ENCODE measurements around the gene CALHM2.

CALHM2 gene

DNA sequence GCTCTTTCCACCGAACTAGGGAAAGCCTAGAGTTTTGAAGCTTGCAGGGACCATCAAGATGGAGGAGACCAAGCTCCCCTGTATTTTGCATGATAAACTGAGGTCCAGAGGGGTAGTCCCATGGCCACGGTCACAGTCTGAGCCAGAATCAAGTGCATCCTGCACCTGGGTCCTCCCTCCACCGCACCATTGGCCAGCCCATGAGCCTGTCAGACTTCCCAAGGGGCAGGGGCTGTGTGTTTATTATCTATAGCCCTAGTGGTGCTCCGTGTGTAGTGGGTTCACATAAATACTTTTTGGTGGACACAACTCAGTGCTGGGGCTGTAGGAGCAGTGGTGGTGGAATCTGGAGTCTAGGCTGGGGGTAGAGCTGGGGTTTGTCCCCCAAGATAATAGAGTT is 23.3 kb upstream of the CALHM2 start:
- DNase-seq = no peak

DNA sequence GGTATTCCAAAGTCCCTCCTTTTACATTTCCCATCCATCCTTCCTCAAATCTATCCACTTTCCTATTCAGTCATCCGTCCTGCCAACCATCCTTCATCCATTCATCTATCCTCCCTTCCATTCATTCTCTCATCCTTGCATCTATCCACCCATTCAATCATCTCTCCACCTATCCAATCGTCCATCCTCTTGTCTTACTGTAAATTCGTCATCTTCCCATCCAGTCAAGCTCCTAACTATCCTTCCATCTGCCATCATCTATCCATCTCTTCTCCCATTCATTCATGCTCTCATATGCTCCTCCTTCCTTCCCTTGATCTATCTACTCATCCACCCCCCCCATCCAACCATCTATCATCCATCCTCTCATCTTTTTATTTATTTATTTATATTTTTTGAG is 21.9 kb upstream of the CALHM2 start:
- DNase-seq = no peak

DNA sequence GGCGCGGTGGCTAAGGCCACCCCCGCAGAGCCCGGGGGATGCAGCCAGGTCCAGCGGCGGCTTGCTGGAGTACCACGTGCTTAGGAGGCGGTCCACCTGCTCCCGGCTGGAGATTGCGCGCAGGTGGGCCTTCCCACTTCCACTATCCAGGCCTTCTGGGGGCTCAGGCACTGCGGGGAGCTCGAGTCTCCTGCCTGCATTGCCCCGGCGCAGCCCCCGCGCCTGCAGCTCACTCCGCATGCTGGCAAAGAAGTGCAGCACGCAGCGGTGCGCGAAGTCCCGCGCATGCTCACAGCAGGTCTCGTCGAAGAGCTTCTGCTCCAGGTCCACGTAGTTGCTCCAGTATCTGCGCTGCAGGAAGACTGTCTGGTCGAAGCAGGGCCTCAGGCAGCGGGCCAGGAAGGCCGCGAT is 21.1 kb upstream of the CALHM2 start:
- DNase-seq = no peak

DNA sequence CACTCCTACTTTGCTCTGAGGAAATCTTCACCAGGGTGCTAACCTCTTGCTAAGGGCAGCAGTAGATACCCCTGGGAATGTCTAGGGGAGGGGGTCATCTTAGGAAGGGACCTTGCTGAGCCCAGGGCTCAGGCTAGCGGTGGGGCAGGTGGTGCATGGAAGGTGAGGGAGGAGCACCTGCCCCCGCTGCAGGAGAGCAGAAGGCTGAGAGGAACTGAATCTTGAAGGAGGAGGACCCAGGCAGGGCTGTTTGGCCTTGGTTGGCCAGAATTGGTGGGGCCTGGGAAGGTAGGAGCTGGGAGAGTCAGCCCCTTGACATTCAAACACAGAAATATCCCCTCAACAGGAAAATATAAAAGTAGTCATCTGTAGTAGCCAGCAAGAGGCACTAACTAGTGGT is 19.8 kb upstream of the CALHM2 start:
- no peak for DNase-seq

DNA sequence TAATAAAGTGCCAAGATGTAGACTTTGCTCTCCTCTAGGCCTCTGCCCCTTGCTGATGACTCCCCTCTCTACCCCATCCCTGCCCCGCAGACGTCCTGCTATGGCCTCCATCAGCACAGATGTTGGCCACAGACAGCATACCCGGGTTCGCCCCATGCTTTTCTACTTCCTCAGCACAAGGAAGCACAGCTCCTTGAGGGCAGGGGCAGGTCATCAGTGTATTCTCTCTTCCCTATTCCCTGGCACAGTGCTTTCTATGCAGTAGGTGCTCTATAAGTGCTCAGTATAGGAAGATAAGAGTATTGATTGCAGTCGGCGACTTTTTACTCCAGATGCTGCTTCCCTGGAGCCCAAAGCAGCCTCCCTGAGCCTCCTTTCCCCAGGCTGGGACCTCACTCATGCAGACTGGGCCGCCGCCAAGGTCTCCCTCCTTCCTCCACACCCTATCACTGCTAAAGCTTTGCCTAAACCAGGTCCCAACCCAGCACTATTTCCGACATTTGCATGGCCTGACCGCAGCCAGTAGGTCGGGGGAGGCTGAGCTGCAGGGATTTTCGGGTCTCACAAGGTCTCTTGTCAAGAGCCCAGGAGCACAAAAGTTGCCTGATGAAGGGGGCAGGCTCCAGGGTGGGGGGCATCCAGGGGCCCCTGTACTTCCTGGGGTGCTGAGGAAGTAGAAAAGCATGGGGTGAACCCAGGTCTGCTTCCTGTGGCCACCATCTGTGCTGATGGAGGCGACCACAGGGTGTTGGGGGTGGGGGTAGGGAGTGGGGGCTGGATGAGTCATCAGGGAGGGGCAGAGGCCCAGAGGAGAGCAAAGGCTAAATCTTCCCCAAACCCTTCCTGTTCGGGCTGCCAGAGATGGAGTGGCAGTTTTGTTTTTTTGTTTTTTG is 18.8 kb upstream of the CALHM2 start:
- DNase-seq = no peak

DNA sequence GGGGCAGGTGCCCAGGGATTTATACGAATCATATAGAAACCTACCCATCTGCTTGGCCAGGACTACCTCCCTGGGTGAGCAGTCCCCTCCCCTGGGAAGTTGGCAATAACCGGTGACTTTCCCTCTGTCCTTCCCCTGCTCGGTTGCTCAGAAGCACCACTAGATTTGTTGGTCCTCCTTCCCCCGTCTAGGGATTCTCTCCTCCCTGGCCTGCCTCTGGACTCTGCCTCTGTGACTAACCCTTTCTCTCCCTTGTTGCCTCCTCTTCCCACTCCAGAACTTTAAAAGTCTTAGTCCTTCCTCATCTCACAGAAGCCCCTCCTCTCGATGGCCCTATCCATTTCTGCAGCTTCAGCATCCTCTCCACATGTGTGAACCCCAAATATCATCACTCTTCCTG is 17.0 kb upstream of the CALHM2 start:
- no peak for DNase-seq

DNA sequence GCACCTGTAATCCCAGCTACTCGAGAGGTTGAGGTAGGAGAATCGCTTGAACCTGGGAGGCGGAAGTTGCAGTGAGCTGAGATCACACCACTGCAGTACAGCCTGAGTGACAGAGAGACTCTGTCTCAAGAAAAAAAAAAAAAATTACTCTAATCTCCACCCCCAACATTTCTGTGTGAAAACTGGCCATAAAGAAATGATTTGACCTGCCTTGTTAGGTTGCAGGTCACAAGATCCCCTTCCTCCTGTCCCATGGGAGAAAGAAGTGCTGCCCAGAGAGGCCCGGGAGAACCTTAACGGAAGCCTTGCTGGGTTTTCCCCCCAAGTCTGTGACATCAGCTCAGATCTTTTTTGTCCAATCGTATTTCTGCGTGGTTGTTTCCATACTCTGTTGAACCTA is 15.2 kb upstream of the CALHM2 start:
- DNase-seq = no peak

DNA sequence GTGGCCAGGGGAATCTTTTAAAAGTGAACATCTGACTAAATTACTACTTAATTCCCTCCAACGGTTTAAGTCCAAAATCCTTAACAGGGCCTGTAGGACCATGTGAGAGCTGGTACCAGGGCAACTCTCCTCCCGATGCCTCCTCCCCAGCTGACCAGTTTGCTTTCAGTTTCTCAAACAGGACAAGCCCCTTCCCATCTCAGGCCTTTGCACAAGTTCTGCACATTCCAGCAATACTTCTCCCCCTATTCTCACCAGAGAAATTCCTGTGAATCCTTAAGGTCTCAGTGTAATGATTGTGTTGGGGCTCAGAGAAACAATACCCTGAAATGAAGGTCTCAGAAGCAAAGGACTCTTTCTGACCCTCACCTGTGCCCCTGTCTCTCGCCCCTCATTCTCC is 14.6 kb upstream of the CALHM2 start:
- no peak for DNase-seq

DNA sequence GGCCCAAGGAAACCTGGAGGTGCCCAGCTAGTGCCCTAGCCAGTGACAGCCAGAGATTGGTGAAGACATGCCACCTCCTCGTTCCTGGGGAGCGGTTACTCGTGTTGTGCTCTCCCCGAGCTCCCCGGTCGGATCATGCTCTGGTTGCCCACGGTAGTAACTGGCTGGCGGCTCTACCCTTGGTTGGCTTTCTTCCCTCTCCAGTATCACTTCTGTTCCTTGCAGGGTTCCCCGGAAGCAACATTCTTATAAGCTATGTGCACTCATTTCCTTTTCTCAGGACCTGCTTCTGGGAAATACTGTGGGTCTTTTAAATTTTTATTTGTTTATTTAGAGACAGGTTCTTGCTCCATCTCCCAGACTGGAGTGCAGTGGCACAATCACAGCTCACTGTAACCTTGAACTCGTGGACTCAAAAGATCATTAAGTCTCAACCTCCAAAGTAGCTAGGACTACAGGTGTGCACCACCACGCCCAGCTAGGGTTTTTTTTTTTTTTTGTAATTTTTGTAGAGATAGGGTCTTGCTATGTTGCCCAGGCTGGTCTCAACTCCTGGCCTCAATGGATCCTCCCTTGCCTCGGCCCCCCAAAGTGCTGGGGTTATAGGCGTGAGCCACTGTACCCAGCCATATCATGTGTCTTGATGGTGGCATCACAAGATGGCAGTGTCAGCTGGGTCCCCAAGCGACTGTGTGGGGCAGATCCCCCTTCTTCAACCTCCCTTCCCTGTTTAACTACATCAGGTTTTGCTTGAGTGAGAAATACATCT is 13.4 kb upstream of the CALHM2 start:
- DNase-seq = no peak

DNA sequence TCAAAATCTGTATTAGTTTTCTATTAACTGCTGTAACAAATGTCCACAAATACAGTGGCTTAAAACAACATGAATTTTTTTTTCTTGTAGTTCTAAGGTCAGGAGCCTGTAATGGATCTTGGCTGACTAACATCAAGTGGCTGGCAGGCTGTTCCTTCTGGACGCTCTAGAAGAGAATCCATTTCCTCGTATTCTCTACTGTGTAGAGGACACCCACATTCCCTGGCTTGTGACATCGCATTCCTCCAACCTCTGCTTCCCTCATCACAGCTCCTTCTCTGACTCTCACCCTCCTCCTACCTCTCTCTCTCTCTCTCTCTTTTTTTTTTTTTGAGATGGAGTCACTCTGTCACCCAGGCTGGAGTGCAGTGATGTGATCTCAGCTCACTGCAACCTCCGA is 11.3 kb upstream of the CALHM2 start:
- no peak for DNase-seq

DNA sequence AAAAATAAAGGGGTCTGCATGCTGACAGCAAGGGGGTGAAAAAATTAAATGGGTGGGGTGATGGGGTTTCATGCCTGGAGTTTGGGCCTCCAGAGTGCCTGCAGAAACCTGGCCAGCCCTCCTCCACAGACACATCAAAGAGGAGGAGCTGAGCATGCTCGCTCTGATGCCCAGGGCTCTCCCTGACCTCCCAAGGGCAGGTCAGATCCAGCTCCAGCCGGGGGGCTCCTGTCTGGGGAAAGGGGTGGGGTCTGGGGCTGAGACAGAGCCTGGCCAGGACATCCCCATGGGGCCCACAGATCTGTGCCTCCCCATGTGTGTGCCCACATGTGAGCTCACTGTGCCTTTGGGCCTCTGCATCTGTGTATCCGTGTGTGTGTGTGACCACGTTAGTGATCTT is 7.4 kb upstream of the CALHM2 start:
- no peak for DNase-seq

DNA sequence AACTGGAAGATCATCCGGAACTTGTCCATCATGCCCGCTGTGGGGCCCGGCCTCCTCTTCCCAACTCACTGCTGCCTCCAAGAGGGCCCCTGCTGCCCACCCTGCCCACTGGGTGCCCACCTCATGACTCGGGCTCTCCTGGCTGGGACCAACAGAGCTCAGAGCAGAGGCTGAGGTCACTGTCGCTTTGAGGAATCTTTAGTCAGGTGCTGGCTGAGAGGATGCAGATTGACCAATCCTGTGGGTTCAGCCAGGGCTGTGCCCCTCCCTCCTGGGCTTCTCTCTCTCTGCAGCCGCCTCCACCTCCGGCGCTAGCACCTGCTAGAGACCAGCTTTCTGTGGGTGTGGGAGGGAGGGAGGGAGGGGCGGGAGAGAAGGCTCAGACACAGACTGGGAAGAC is 6.5 kb upstream of the CALHM2 start, which contains the start of gene CALHM1:
Gene CALHM1 (minus strand): TSS at position 181 of the 400 bp plus-strand sequence. CDS start 149 bp downstream, at position 32.
- DNase-seq = no peak

DNA sequence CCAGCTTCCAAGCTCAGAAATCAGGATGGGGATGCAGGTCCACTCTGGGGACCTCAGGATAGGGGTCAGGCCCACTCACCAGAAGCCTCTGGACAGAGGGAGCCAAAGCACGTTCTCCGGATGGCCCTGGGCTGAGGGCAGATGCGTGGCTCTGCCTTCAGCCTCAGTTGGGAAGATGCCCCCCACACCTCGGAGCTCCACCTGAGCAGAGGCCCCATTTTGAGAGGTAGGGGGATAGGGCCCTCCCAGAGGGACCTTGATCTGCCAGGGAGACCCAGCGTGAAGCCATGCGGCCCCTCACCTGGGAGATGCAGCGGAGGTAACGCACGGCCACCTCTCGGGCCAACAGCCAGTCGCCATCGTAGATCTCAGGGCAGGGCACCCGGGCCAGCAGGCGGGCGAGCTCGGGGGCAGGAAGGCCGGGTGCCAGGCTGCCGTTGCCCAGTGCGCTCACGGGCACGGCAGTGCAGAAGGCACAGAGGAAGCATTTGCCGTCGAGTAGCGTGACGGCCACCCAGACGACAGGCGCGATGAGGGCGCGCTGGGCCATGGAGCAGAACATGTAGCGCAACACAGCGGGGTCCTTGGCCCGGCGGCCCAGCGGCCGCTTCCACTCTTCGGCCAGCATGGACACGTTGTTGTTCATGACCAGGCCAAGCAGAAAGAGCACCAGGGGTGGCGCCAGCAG is 5.9 kb upstream of the CALHM2 start:
- DNase-seq = no peak

DNA sequence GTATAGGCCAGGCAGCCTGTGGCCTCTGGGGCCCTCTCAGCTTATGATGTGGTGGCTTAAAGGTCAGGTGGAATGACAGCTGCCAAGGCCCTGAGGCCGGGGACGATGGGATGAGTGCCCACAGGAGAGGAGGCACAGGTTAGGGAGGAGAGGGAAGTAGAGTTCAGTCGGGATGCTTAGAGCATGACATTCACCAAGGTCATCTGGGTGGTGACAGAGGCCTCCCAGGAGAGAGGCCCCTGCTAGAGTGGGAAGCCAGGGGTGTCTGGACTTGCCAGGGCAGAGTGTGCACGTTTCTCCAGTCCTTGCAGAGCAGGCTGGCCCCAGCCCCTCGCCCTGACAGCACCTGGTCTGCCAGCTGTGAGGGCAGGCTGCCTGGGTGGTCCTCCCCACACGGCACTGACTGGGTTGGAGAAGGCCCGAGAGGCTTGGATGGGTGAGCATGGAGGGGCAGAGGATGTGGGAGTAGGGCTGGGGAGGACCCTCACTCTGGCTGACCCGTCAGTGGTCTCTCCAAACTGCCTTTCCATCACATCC is 5.1 kb upstream of the CALHM2 start:
- DNase-seq = no peak

DNA sequence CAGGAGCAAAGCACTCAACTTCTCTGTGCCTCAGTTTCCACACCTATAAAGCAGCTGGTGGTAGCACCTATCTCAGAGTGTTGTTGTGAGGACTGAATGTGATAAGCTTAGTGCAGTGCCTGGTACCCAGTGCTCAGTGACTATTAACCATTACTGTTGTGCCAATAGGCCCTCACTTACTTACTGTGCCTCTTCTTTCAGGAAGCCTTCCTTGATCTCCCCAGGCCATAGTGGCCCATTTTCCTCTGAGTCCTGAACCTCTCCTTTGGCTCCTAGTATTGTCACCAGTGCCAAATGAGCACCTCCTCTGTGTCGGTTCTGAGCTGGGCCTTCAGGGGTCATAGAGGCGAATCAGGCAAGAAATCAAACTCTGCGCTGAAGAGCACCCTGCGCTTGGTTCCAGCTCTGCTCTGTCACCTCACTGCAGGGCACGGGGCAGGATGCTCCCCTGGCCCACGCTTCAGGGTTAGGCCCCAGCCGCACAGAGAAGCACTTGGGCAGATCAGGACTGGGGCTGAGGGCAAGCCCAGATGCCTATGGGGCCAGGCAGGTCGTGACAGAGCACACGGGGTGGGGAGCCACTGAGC is 4.0 kb upstream of the CALHM2 start:
- no peak for DNase-seq

DNA sequence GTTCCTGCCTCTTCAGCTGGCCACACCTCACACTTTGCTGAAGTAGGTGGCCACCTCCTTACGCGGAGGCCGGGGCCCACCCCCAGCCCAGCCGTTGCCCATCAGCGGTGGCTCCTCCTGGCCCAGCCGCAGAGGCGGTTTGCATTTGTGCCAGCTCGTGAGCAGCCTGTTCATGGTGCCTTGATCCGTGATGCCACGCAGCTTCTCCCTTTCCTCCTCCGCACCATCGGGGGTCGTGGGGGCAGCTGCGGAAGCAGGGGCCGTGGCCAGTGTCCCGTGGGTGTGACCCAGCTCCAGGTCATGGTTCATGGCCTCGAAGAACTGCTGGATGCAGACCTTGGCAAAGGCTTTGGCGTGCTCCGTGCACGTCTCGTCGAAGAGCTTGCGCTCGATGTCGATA is 3.1 kb upstream of the CALHM2 start:
- no peak for DNase-seq

DNA sequence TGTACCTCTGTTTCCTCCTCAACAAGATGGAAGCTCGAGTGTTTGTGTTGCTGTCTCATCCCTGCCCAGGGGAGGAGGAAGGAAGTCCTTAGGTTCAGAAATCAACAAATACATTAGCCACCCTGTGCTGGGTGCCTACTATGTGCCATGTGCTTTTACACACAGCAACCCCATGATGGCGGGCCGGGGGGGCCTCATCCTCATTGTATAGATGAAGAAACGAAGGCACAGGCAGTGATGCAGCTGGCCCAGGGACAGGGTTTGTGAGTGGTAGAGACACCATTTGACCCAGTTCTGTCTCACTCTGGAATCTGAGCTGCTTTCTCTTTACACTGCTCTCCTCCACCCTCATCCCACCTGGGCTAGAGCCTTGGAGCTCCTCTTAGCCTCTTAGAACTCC is 1.9 kb upstream of the CALHM2 start:
- no peak for DNase-seq

DNA sequence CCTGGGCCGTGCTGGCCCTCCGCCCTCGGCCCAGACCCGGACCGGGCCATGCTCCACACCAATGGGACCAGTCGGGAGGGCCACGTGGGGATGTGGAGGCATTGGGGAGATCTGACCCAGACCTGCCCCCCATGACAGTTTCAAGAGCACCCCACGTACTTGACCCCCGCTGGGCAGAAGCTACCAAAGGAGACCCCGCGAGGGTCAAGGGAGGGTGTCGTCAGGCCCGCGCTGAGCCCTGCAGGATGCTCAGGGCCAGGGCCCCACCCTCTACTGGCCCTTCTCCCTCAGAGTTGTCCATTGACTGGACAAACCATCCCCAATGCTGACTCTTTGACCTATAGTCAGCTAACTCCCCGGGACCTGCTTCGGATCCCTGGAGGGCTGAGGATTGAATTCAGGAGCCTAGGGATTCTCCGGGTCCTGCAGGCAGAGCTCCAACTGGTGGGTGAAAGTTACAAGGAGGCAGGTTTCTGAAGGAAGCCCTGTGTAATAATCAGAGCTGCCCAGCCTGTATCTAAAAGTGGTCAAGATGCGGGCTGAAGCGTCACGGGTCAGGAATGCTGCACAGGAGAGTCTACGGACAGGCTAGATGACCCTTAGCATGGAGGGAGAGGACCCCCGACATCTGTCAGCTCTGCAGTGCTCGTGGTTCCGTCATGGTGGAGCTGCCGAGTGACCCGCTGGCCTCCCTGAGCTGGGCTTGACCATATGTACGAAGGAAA is 498 bp upstream of the CALHM2 start:
- DNase-seq = no peak

DNA sequence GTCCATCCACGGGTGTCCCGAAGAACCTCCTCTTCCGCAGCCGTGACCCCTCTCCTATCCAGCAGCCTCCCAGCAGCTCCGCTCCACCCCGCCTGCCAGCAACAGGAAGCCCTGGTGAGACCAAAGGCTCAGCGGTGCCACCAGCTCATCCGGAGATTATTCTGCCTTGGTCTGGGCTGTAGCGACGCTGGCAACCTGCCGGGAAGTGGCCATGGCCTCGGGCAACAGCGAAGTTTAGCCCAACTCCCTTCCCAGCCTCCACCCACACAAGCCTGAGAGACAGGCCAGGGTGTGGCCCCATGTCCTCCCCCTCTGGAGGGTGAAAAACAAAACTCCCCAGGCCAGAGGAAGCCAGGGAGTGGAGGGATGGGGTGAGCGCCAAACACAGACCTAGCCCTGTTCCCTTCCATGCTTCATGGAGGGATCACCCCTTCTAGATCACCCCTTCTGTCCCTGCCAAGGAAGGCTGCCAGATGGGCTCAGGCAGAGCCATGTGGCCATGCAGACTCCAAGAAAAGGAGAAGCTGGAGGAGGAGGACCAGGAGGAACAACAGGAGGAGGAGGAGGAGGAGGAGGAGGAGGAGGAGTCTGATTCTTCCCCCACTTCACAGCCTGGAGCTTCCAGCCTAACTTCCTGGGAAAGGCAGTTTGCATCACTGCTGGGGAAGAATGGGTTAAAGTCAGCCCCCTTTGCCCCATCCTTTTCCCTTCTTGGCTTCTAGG is 918 bp downstream of the CALHM2 start:
- peak; percentile 52 for DNase-seq

DNA sequence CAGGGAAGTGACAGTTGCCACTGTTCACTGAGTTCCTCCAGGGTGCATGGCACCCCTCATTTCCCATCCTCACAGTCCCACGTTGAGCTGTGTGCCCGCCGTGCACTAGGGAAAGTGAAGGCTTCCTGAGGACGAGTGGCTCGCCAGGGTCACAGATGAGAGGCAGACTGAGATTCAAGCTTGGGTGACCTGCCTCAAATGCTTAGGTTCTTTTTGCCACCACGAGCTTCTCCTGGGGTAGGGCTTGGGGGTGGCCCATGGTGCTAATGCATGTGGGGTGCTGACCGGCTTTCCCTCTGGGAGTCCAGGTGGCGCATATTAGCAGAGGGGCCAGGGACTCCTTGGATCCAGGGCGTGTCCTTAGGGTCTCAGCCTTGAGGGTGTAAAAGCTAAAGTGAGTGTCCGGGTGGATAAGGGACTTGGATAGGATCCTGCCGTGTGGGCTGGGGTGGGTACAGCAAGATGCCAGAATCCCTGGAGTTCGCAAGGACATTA is 1.9 kb downstream of the CALHM2 start:
- DNase-seq = no peak
